Hematopoietic multipotent progenitor cell (in vitro differentiated cells): ENCODE measurements around the gene LCA5L. TPM values are rescaled to one million over a fixed set of nuclear protein-coding genes. Genes with fewer than 3 reads are reported as not detected.
"Not testable (repeated sequence)": the region's sequence is repeated elsewhere in the genome, so short reads cannot be mapped to it uniquely, and the experiment has no call there.

ENCODE experiments used
- DNase-seq, 3 donors: peaks; one replicate each; pipeline ENCODE4 v3.0.0-alpha.2; 2011 to 2015; ENCODE audit warnings: low read depth in 2 of 3, low spot score in 2 of 3
- total RNA-seq: library from RNA; depleted of rRNA; stranded (reverse); fragments of >200 nt; gene quantifications from one replicate; pipeline ENCODE4 v1.2.3, GENCODE V29; 2012

LCA5L gene
- total RNA-seq, 1 donor: 0.27 TPM

- no peak for DNase-seq
Measured at GRCh38 chr21:39452207-39452969, 6.8 kb upstream of the LCA5L start.

DNA sequence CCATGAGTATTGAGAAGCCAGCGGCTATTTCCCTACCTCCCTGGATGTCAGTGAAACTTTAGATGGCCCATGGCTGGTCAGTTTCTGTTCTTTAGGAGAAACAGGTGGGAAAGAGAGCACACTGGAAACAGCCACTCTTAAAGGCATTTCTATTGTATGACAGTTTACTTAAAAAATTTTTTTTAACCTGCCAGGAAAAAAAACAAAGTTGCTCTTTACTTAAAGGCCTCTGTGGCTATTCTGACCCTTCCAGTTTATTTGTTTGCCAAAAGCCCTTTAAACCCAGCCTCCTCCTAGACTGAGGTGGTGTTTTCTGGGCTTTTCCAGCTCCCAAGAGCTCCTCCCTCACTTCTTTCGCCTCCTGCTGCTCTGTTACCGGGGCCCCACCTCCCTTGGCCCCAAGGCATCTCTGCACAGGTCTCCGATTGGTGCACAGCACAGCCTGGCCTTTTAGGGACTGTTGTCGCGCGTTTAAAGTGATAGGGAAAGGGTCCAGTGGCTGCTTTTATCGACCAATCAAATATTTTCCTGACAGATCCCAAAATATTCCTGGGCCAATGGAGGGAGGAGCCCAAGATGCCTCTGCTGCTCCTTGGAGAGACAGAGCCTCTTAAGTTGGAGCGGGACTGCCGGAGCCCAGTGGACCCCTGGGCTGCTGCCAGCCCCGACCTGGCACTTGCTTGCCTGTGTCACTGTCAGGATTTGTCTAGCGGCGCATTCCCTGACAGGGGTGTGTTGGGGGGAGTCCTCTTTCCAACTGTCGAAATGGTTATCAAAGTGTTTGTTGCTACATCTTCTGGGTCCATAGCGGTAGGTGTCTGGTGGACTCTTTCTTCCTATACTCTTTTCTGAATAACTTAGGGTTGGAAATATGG, 6.0 kb upstream of the LCA5L start, which contains the start of gene SH3BGR:
Gene SH3BGR, plus strand, starts transcription at position 639 of the 875 bp plus-strand sequence. Its CDS starts 127 bp downstream, at position 766.
- DNase-seq: no peak

GRCh38 chr21:39447264-39447663, 1.7 kb upstream of the LCA5L start:
- no peak for DNase-seq

GRCh38 chr21:39444421-39445180, 977 bp downstream of the LCA5L start:
- peak in 2 of 3 donors; percentile 6 to 9 for DNase-seq

DNA sequence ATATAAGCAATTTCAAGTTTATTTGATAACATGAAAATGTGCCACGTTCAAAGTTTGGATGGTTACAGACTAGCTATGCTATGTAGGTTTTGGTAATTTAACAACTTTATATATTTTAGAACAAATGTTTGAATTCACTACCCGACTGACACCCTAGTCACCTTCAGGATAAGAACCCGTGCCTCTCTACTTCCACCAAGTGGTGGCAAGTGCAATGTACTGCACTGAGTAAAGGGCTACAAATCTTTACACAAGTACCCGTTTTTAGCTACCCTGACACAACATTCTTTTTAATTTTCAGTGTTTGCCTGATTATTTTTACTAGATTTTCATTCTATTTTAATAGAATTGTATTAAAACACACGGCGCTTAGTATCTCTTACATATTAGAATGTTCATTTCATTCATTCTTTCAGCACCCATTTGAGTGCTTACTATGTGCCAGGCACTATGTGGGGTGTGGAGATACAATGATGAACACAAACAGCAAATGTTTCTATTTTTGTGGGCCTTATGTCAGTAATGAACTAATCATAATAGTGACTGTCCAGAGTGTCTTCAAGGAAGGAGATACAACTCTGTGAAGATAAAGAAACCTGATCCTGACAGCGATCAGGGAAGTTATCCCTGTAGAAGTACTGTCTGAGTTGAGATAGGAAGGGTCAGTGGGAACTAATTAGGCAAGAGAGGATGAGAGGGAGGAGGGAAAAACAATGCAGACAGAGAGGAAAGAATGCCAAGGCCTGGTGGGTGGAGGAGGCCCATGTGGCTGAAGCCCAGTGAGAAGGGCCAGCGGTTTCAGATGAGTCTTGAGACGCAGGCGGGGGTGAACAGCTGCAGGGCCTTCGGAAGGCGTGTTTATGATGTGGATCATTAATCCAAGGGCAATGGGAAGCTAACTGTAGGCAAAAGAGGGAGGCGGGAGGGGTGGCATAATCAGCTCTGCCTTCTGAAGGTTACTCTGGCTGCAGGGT, 3.8 kb downstream of the LCA5L start:
- peak in 2 of 3 donors; percentile 42 to 72 for DNase-seq

GRCh38 chr21:39439232-39439631, 6.3 kb downstream of the LCA5L start:
- DNase-seq: no peak

DNA sequence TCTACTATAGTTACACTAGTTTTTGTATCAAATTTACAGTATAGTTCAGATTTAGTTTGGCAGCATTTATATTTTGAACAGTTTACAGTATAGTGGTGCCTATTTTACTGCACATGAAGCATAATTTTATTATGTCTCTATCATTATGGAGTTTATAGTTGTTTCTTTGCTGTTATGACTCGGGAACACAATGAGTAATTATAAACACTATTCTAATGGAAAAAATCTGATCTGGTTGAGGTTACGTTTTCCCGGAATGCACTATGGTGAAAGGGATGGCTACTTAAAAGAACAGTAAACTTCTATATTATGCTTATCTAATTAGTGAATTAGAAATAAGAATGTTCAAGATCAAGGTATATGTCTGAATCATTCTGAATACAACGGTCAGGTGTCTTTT, 10.6 kb downstream of the LCA5L start:
- no peak for DNase-seq

DNA sequence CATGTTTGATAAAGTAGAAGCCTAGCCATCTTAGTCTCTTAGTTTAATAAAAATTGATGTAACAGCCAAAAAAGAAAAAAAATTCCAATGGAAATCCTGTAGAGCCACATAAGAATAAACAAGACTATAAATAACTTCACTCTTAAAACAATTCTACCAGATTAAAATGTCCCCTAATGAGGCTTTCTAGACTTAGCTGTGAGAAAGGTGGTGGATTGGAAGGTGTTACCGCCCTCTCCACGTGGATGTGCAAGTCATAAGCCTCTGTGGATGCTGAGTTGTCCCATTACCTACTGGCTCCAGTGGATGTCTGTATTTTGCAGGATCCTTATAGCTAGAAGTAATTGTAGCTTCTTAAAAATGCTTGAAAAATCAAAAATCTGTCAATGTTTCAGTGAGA, 14.6 kb downstream of the LCA5L start:
- DNase-seq: no peak

GRCh38 chr21:39430457-39430856, 15.1 kb downstream of the LCA5L start:
- no peak for DNase-seq

DNA sequence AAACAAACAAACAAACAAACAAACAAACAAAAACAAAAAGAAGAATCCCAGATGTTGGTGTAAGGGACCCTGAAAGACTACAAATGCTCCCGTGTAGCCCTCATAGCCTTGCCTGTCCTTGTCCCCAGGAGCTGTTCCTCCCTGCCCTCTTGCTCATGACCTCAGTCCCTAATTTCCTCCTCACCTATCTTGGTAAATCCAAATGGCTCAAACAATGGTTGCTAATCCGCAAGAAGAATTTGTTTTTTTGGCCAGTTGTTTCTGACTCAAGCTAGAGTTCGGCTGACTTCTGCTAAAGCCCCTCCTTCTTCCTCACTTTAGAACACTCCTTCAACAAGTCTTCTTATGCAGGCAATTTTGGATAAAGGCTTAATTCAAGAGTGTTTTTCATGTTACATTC, 15.6 kb downstream of the LCA5L start:
- no peak for DNase-seq

DNA sequence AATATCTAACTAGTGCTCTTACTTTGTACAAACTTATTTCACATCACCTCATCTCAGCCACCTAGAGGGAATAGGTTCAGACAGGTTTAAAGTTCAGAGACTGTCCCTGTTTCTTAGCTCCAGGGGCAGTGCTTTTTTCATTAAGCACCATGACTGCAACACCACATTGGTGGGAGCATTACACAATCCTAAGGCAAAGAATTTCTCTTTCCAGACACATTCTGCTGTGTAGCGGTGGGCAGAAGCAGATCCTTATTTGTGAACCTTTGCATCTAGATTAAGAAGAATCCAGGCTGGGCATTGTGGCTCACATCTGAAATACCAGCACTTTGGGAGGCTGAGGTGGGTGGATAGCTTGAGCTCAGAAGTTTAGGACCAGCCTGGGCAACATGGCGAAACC, 16.1 kb downstream of the LCA5L start:
- DNase-seq: no peak

DNA sequence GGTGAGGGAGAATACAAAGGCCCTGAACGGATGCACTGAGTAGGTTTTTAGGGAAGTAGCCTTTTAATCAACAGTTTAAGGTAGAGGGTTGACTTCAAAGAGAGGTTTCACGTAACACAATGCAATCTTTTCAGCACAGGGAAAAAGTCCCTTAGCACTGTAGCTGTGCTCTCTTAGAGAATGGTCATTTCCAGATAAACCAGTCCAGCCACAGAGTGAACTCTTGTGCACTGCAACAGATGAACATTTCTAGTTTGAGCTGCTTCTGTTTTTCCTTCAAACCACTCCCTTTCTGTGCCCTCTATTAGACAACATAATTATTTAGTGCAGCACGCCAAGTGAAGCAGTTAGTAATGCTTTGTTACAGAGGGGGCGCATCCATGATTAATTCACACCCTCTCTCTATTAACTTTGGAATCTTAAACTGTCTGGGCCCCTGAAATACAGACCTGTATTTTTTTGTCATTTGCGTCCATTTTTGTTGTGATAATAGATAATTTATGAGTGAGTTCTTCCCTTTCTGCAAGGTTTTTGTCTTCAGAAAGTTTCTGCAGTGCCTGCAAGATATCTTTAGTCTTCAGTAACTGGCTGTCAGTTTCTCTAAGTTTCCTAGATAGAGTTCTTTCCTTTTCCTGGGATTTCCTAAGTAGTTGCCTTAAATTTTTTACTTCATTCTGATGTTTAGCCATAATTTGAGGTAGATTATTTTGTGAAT, 22.9 kb downstream of the LCA5L start:
- DNase-seq: no peak

DNA sequence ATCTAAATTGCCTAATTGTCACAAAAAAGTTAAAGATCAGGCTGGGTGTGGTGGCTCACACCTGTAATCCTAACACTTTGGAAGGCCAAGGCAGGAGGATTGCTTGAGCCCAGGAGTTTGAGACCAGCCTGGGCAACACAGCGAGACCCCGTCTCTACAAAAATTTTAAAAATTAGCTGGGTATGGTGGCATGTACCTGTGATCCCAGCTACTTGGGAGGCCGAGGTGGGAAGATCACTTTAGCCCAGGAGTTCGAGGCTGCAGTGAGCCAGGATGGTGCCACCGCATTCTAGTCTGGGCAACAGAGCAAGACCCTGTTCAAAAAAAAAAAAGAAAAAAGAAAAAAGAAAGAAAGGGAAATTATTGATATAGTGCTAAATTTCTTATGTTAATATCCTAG, 26.4 kb downstream of the LCA5L start:
- DNase-seq: not testable (repeated sequence)

GRCh38 chr21:39406065-39406464, 39.5 kb downstream of the LCA5L start:
- no peak for DNase-seq

- no peak for DNase-seq
Measured at GRCh38 chr21:39400173-39400572, 45.4 kb downstream of the LCA5L start.

DNA sequence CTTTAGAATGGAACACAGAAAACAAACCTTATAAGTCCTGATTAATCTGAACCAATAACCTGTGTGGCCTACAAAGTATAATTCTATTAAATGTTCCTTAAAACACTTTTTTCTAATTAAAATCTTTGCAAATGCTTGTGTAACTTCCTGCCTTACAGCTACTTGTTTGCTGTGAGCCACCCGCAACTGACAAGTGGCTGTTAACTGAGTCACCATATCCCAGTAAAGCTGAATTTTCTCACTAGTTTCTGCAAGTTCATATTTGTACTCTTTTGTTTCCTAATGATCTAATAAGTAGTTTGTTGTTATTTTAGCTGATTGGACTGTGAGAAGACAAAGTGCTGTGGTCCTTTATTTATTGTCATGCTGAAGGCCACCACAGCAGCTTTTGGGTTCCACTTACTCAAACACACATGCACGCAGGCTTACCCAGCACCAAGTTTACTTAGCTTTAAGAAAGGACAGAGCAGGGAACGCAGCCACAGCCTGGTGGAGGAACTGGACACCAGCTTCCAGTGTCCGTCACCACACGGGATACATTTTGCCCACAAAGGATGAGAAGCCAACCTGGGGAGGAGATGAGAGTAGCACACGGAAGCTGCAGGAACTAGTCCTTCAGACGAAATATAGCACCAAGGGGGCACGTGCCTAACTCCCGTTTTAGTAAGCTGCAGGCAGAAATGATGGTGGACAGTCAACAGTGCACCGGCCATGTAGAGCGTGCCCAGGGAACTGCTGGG, 47.8 kb downstream of the LCA5L start:
- no peak for DNase-seq

DNA sequence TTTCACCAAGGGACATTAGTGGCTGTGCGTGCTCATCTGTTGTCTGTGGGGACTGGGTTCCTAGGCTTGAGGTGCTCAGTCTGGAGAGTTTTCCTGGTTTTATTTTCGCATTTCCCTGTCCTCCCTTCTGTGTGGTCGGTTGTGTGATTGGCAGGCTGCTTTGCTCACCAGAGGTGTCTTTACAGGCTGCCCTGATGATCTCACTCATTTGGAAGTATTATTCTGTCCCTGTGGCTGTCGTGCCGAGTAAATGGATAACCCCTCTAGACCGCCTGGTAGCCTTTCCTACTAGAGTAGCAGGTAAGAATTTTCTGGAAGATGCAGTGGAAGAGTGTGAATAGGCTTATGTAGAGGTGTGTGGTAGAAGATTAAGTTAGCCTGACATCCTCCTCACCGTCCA, 52.6 kb downstream of the LCA5L start:
- DNase-seq: no peak

- no peak for DNase-seq
Measured at GRCh38 chr21:39390212-39390765, 55.3 kb downstream of the LCA5L start.
